CD14-positive monocyte (primary cell): Measurements from ENCODE around the gene CD8B. TPM values are rescaled to one million over a fixed set of nuclear protein-coding genes. Genes with fewer than 3 reads are reported as not detected.
"Not testable (repeated sequence)": the region's sequence is repeated elsewhere in the genome, so short reads cannot be mapped to it uniquely, and the experiment has no call there.

Experiments
- DNase-seq, 3 donors: peaks; one replicate each; pipeline ENCODE4 v3.0.0-alpha.2; 2011 to 2022
- H2AFZ ChIP-seq: 2 replicates; pipeline ENCODE4 v1.6.0; 2012; ENCODE audit warnings: mild to moderate bottlenecking, low read depth, low read length, inconsistent platforms; ENCODE audit not compliant: insufficient read depth, poor library complexity, severe bottlenecking
- H3K27ac ChIP-seq, 2 donors: 1 replicate in 1 of 2; 2 replicates in 1 of 2; pipeline ENCODE4 v1.5.1; 2012 to 2013; ENCODE audit warnings: low read length in 2 of 2, control low read depth in 1 of 2, inconsistent platforms in 1 of 2, low read depth in 1 of 2, mild to moderate bottlenecking in 1 of 2
- H3K27me3 ChIP-seq, 2 donors: one replicate each; pipeline versions ENCODE4 v1.6.0 to v1.6.1; 2011 to 2013; ENCODE audit warnings: low read length in 2 of 2; ENCODE audit not compliant: control insufficient read depth in 2 of 2, insufficient read depth in 2 of 2
- H3K36me3 ChIP-seq, 2 donors: replicated peaks in 1 of 2; 1 replicate in 1 of 2; 2 replicates in 1 of 2; pipeline versions ENCODE4 v1.5.1 to v1.6.1; 2012 to 2013; ENCODE audit warnings: low read length in 2 of 2, control low read depth in 1 of 2, inconsistent platforms in 1 of 2, mild to moderate bottlenecking in 1 of 2; ENCODE audit not compliant: insufficient read depth in 2 of 2, control insufficient read depth in 1 of 2
- H3K4me1 ChIP-seq, 2 donors: 1 replicate in 1 of 2; 2 replicates in 1 of 2; pipeline versions ENCODE4 v1.5.1 to v1.6.1; 2012 to 2013; ENCODE audit warnings: low read length in 2 of 2, control low read depth in 1 of 2, inconsistent platforms in 1 of 2, mild to moderate bottlenecking in 1 of 2, moderate library complexity in 1 of 2; ENCODE audit not compliant: insufficient read depth in 2 of 2, control insufficient read depth in 1 of 2
- H3K4me2 ChIP-seq: replicated peaks from 2 replicates; pipeline ENCODE3; 2012; ENCODE audit warnings: low read length, moderate library complexity, mild to moderate bottlenecking; ENCODE audit not compliant: poor library complexity, severe bottlenecking; ENCODE audit errors: extremely low read depth
- H3K4me3 ChIP-seq, 3 experiments: fragments of 200-600 bp in 1 of 3; sonication (generic) in 1 of 3; replicated peaks in 1 of 3; 1 replicate in 2 of 3; 2 replicates in 1 of 3; pipeline ENCODE4 v1.5.1; 2011 to 2013; ENCODE audit warnings: low read length in 3 of 3, mild to moderate bottlenecking in 3 of 3, control low read depth in 2 of 3, low read depth in 2 of 3, inconsistent platforms in 1 of 3, moderate library complexity in 1 of 3
- H3K79me2 ChIP-seq: 2 replicates; pipeline ENCODE4 v1.6.0; 2012; ENCODE audit warnings: mild to moderate bottlenecking, control low read depth, inconsistent platforms, low read length, moderate library complexity; ENCODE audit not compliant: insufficient read depth
- H3K9ac ChIP-seq: 2 replicates; pipeline ENCODE4 v1.6.0; 2017; ENCODE audit warnings: low read length, mild to moderate bottlenecking; ENCODE audit not compliant: insufficient read depth, poor library complexity, severe bottlenecking
- H3K9me3 ChIP-seq, 2 donors: replicated peaks in 1 of 2; 1 replicate in 1 of 2; 2 replicates in 1 of 2; pipeline versions ENCODE4 v1.5.1 to v1.6.1; 2012 to 2013; ENCODE audit warnings: low read length in 2 of 2, control low read depth in 1 of 2; ENCODE audit not compliant: control insufficient read depth in 1 of 2, insufficient read depth in 1 of 2
- H4K20me1 ChIP-seq: 2 replicates; pipeline ENCODE4 v1.6.0; 2012; ENCODE audit warnings: mild to moderate bottlenecking, low read length, control low read depth, moderate library complexity; ENCODE audit not compliant: insufficient read depth
- H3K27ac Mint-ChIP-seq, 7 donors: one replicate each; pipeline ENCODE4 v1.8.0; 2020; ENCODE audit warnings: mild to moderate bottlenecking in 7 of 7, mixed read lengths in 7 of 7, moderate library complexity in 6 of 7, inconsistent platforms in 2 of 7
- H3K27me3 Mint-ChIP-seq, 3 donors: one replicate each; pipeline ENCODE4 v1.8.0; 2021 to 2022; ENCODE audit warnings: low read depth in 3 of 3, mild to moderate bottlenecking in 3 of 3, mixed read lengths in 3 of 3, moderate library complexity in 3 of 3, inconsistent platforms in 1 of 3
- H3K36me3 Mint-ChIP-seq, 2 donors: one replicate each; pipeline ENCODE4 v1.8.0; 2020; ENCODE audit warnings: mixed read lengths in 2 of 2, inconsistent platforms in 1 of 2, mild to moderate bottlenecking in 1 of 2
- H3K4me1 Mint-ChIP-seq: one replicate; pipeline ENCODE4 v1.8.0; 2020; ENCODE audit warnings: mild to moderate bottlenecking, mixed read lengths
- H3K4me3 Mint-ChIP-seq, 2 donors: one replicate each; pipeline ENCODE4 v1.8.0; 2020; ENCODE audit warnings: mild to moderate bottlenecking in 2 of 2, mixed read lengths in 2 of 2, moderate library complexity in 1 of 2
- H3K9me3 Mint-ChIP-seq, 7 donors: one replicate each; pipeline ENCODE4 v1.8.0; 2020 to 2022; ENCODE audit warnings: mixed read lengths in 7 of 7, mild to moderate bottlenecking in 6 of 7, moderate library complexity in 6 of 7, inconsistent platforms in 2 of 7
- WGBS: methylation state at CpG from one replicate; pipeline ENCODE4 v1.1.5; 2013; ENCODE audit warnings: missing lambda C conversion rate; ENCODE audit not compliant: insufficient coverage; 5-methylcytosine and 5-hydroxymethylcytosine counted together
- intact Hi-C, 2 donors: fragments of 100-400 bp; cut with micrococcal nuclease; formaldehyde crosslinking; loops; one replicate each; pipeline versions ENCODE4 v1.15.0 to v1.15.1; 2023
- polyA plus RNA-seq, 3 donors: library from polyadenylated mRNA; depleted of rRNA in 1 of 3; unstranded in 2 of 3; stranded (reverse) in 1 of 3; fragments of 300-500 nt in 2 of 3; fragments of >200 nt in 1 of 3; fragmentation: Illumina TruSeq in 2 of 3; gene quantifications; 1 replicate in 2 of 3; 2 replicates in 1 of 3; pipeline ENCODE4 v1.2.3, GENCODE V29; 2012 to 2021

CD8B gene
- polyA plus RNA-seq, 3 donors = 1.5 to 1.6 TPM; not detected in 1

DNA sequence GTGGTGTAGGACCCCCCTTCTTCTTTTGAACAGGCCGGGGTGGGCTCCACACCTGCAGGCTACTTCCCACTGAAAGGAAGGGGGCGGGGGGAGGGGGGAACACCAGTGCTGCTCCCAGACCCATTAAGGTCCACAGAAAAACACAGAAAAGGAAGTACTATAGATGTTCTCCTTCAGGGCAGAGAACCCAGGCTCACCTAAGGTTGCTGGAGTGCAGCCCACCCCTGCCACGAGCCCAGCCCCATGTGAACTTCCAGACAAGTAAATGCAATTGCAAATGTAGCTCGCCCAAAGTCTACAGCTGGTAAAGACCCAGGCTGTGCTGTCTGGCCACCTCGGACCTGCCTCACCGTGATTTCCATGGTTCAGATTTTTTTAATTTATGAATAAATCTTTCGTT lies 24.0 kb downstream of the CD8B start:
- H3K9me3 ChIP-seq, H2AFZ ChIP-seq, H3K4me2 ChIP-seq, H3K27me3 Mint-ChIP-seq, H3K79me2 ChIP-seq, H3K36me3 ChIP-seq, H3K36me3 Mint-ChIP-seq, H3K9me3 Mint-ChIP-seq, H3K27me3 ChIP-seq, intact Hi-C loops, H4K20me1 ChIP-seq: not testable (repeated sequence)
- peak overlapping the region; percentile 46 to 77 for H3K27ac ChIP-seq
- H3K9ac ChIP-seq = peak overlapping the region; percentile 57
- peaks cover 13 to 15% of the 10 kb centered on the region in 2 donors for H3K4me1 ChIP-seq
- peak overlapping the region in 2 of 3 experiments; percentile 22 to 54 for H3K4me3 ChIP-seq
- H3K4me3 Mint-ChIP-seq = peak overlapping the region; percentile 59 to 76
- H3K27ac Mint-ChIP-seq = peak overlapping the region; percentile 75 to 93 (median 91)
- peaks cover 21% of the 10 kb centered on the region for H3K4me1 Mint-ChIP-seq
- no CpG with 5 or more reads among the region's 7 CpGs for WGBS
- peak in 2 of 3 donors; percentile 11 to 36 for DNase-seq

DNA sequence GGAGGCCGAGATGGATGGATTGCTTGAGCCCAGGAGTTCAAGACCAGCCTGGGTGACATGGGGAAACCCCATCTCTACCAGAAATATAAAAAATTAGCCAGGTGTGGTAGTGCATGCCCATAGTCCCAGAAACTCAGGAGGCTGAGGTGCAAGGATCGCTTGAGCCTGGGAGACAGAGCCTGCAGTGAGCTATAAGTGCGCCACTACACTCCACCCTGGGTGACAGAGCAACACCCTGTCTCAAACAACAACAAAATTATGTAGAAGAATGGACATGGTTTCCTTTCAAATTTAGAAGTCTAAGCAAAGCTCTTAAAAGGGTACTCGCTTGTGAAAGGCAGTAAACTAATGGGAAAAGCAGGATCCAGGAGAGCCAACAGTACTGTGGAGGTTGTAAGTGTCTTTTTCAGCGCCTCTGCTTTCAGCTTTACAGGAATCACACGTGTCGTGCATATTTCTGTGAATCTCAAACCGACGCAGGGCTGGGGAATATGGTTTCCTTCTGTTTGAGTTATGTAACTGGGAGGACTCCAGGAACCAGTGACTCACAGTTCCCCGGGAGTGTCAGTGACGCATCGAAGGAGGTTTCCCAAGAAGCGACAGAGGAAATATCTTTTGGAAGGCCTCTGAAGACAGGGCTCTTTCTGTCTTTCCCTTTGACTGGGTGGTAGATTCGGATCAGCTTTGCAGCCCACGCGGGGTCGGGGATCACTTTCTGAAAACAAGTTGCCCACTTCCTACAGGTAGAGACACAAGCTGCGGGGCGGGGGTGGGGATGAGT lies 24.6 kb downstream of the CD8B start:
- H3K27me3 ChIP-seq, H3K9me3 Mint-ChIP-seq, H2AFZ ChIP-seq, H3K36me3 Mint-ChIP-seq, H3K27me3 Mint-ChIP-seq, H3K9me3 ChIP-seq, H3K79me2 ChIP-seq, H4K20me1 ChIP-seq, H3K4me2 ChIP-seq, intact Hi-C loops, H3K36me3 ChIP-seq: not testable (repeated sequence)
- Mint-ChIP-seq H3K27ac (peak overlapping the region; percentile 75 to 93 (median 91)), H3K4me3 (peak overlapping the region; percentile 59 to 65), H3K4me1 (peaks cover 21% of the 10 kb centered on the region)
- DNase-seq = peak; percentile 80 to 93 (median 87)
- Histone ChIP-seq H3K4me1 (peaks cover 13 to 15% of the 10 kb centered on the region in 2 donors), H3K27ac (peak overlapping the region; percentile 46 to 77), H3K9ac (peak overlapping the region; percentile 57), H3K4me3 (peak overlapping the region; percentile 16 to 54 (median 25))
- WGBS = 0% methylated on average over 5 of the region's 19 CpGs

DNA sequence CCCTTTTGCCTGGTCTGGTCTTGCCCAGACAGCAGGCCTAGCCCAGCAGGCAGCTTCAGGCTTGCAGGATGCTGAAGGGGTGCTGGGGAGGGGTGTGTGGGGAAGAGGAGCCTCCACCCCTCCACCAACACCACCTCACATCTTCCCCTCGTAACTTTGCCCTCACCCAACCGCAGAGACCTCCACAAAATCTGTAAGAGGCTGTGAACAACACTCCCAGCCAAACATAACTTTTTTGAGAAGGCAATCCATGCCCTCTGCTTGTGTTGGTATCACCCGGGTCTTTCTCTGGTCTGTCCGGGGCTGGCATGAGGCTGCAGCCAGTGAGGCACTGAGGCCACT lies 26.2 kb downstream of the CD8B start:
- DNase-seq = not testable (repeated sequence)

More for the DNA sequence above, 26.2 kb downstream of the CD8B start:
- H4K20me1 ChIP-seq, H3K4me2 ChIP-seq, H3K79me2 ChIP-seq, H2AFZ ChIP-seq, H3K9me3 Mint-ChIP-seq, H3K4me3 ChIP-seq, H3K36me3 Mint-ChIP-seq, intact Hi-C loops, H3K9ac ChIP-seq, H3K4me3 Mint-ChIP-seq, H3K27me3 ChIP-seq, H3K9me3 ChIP-seq, H3K27ac Mint-ChIP-seq, H3K36me3 ChIP-seq, H3K27ac ChIP-seq, H3K27me3 Mint-ChIP-seq: not testable (repeated sequence)
- H3K4me1 Mint-ChIP-seq = peaks cover 24% of the 10 kb centered on the region
- peaks cover 13 to 15% of the 10 kb centered on the region in 2 donors for H3K4me1 ChIP-seq
- 80% methylated on average over 2 of the region's 4 CpGs for WGBS
